Activated CD4-positive, alpha-beta T cell treated with anti-CD3 and anti-CD28 coated beads, Interleukin-2, Interleukin-4, amounts not matched to agents 100 ng/mL and 50 ng/mL, durations not matched to agents 16 hours and 8 hours (primary cell): ENCODE data around the gene CTDP1.
"Not testable (repeated sequence)": the region's sequence is repeated elsewhere in the genome, so short reads cannot be mapped to it uniquely, and the experiment has no call there.

ENCODE experiments used
- DNase-seq: peaks from one replicate; pipeline ENCODE4 v3.0.0-alpha.2; 2020; ENCODE audit warnings: low spot score

CTDP1 gene

GRCh38 chr18:79698668-79699335 lies 19.2 kb downstream of the CTDP1 start:
- DNase-seq = no peak

GRCh38 chr18:79699653-79700052 lies 20.1 kb downstream of the CTDP1 start:
- DNase-seq = no peak

DNA sequence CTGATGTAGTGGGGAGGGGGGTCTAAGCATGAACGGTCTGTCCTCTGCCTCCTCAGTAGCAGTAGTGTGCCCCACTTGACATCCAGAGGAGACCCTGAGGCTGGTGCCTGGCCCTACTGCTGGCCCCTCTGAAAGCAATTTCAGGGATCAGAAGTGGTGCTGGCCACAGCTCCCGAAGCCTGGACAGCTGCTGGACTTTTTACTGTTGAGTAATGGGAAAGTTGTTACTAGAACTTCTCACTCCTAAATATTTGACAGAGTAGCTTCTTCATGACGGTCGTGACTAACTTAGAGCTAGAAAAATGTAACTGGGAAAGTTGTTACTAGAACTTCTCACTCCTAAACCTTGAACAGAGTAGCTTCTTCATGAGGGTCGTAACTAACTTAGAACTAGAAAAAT lies 23.3 kb downstream of the CTDP1 start:
- no peak for DNase-seq

- DNase-seq = no peak
Observed at GRCh38 chr18:79704631-79705030, 25.0 kb downstream of the CTDP1 start.

GRCh38 chr18:79705272-79705671 lies 25.7 kb downstream of the CTDP1 start:
- DNase-seq = no peak

- no peak for DNase-seq
Observed at GRCh38 chr18:79706006-79706405, 26.4 kb downstream of the CTDP1 start.

- DNase-seq = no peak
Observed at GRCh38 chr18:79706658-79707057, 27.1 kb downstream of the CTDP1 start.

- DNase-seq = no peak
Observed at GRCh38 chr18:79707239-79707638, 27.6 kb downstream of the CTDP1 start.

DNA sequence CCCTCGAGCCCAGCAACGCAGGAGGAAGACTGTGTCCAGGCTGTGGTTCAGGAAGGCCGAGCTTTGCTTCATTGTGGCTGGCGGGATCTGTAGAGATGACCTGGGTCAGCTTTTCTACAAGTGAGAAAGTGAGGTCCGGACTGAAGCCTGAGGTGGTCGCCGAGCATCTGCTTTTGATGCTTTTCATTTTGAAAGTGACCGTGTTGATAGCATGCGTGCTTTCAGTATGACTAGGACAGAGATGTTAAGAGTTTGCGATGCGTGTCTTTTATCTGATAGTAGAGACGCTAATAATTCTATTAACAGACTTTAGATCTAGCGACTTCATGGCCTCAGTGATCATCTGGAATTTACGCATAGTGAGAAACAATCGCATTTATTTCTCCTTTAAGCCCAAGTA lies 28.1 kb downstream of the CTDP1 start:
- DNase-seq = no peak

- peak; percentile 24 for DNase-seq
Observed at GRCh38 chr18:79708412-79708811, 28.8 kb downstream of the CTDP1 start.

GRCh38 chr18:79712206-79712857 lies 32.7 kb downstream of the CTDP1 start:
- DNase-seq = no peak

DNA sequence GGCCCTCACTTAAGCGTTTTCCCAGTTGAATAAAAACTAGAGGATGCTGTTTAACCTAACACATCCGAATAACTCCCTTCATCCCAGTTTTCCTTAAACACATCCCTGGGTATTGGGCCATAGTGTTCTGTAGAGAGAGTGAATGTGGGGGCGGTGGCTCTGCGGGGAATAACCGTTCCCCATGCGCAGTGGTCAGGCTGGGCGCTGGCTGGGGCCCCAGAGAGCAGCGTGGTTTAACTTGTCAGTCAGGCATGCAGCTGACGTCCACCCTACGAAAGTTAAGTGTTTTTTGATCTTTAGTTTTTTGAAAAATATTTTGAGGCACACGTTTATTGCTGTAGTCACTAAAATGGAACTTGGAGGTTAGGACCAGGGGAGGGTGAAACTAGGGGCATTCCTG lies 33.7 kb downstream of the CTDP1 start:
- DNase-seq = no peak

DNA sequence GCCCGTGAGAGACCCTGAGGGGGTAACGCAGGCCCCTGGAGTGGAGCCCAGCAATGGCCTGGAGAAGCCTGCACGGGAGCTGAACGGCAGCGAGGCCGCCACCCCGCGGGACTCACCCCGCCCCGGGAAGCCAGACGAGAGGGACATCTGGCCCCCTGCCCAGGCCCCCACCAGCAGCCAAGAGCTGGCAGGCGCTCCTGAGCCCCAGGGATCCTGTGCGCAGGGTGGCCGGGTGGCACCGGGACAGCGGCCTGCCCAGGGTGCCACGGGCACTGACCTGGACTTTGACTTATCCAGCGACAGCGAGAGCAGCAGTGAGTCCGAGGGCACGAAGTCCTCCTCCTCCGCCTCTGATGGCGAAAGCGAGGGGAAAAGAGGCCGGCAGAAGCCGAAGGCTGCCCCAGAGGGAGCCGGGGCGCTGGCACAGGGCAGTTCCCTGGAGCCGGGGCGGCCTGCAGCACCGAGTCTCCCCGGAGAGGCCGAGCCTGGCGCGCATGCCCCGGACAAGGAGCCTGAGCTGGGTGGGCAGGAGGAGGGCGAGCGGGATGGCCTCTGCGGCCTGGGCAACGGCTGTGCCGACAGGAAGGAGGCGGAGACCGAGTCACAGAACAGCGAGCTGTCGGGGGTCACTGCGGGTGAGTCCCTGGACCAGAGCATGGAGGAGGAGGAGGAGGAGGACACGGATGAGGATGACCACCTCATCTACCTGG lies 35.1 kb downstream of the CTDP1 start:
- DNase-seq = no peak

DNA sequence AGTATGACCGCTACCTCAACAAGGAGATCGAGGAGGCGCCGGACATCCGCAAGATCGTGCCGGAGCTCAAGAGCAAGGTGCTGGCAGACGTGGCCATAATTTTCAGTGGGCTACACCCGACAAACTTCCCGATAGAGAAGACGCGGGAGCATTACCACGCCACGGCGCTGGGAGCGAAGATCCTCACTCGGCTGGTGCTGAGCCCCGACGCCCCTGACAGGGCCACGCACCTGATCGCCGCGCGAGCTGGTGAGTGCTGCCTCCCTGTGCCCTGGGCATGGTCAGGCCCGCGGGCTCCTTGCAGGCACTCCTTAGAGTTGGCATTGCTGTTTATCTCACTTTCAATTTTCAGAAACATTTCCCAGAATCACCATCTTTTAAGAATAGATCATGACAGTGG lies 35.7 kb downstream of the CTDP1 start:
- no peak for DNase-seq

- DNase-seq = no peak
Observed at GRCh38 chr18:79717059-79717458, 37.5 kb downstream of the CTDP1 start.

DNA sequence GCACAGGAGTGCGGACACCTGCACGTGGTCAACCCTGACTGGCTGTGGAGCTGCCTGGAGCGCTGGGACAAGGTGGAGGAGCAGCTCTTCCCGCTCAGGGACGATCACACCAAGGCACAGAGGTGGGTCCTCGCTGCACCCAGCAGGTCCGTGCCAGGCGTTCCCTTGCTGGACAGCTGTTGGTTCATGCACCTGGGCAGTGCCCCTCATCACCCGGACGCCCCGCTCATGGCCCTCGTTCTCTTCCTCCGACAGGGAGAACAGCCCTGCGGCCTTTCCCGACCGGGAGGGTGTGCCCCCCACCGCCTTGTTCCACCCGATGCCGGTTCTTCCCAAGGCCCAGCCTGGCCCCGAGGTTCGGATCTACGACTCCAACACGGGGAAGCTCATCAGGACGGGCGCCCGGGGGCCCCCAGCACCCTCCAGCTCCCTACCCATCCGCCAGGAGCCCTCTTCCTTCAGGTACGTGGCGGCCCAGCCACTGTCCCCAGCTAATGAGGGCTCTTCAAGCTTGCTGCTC lies 38.0 kb downstream of the CTDP1 start:
- no peak for DNase-seq

DNA sequence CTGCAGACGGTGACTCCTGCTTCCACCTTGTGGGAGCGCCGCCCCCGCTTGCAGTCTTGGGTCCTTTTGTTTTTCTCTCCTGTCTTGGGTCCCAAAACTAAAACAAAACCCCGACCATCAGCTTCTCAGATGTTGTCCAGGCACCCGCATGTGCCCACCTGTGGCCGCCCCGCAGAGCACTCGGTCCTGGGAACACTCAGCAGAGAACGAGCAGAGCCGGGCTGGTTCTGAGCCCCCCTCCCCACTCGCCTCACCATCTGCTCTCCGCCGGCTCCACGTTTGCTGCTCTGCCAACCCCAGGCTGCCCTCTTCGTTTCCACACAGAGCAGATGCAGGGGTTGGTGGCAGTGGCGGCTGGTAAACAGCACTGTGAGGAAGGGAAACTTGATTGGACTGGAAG lies 38.5 kb downstream of the CTDP1 start:
- DNase-seq = no peak

GRCh38 chr18:79718878-79719477 lies 39.4 kb downstream of the CTDP1 start:
- DNase-seq = no peak

DNA sequence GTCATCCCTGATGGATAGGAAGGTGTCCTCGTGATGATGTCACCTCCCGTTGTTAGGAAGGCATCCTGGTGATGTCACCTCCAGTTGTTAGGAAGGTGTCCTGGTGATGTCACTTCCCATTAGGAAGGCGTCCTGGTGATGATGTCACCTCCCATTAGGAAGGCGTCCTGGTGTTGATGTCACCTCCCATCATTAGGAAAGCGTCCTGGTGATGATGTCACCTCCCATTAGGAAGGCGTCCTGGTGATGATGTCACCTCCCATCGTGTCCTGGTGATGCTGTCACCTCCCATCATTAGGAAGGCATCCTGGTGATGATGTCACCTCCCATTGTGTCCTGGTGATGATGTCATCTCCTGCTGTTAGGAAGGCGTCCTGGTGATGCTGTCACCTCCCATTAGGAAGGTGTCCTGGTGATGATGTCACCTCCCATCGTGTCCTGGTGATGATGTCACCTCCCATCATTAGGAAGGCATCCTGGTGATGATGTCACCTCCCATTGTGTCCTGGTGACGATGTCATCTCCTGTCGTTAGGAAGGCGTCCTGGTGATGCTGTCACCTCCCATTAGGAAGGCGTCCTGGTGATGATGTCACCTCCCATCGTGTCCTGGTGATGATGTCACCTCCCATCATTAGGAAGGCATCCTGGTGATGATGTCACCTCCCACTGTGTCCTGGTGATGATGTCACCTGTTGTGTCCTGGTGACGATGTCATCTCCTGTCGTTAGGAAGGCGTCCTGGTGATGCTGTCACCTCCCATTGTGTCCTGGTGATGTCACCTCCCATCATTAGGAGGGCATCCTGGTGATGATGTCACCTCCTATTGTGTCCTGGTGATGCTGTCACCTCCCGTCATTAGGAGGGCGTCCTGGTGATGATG lies 40.1 kb downstream of the CTDP1 start:
- not testable (repeated sequence) for DNase-seq

DNA sequence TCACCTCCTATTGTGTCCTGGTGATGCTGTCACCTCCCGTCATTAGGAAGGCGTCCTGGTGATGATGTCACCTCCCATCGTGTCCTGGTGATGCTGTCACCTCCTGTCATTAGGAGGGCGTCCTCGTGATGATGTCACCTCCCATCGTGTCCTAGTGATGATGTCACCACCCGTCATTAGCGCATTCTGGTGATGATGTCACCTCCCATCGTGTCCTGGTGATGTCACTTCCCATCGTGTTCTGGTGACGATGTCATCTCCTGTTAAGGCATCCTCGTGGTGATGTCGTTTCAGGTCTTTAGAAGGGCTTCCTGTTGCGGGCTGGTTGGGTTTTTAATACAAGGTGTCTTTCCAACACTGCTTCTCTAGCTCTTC lies 40.7 kb downstream of the CTDP1 start:
- no peak for DNase-seq

GRCh38 chr18:79723036-79723435 lies 43.4 kb downstream of the CTDP1 start:
- DNase-seq = no peak

DNA sequence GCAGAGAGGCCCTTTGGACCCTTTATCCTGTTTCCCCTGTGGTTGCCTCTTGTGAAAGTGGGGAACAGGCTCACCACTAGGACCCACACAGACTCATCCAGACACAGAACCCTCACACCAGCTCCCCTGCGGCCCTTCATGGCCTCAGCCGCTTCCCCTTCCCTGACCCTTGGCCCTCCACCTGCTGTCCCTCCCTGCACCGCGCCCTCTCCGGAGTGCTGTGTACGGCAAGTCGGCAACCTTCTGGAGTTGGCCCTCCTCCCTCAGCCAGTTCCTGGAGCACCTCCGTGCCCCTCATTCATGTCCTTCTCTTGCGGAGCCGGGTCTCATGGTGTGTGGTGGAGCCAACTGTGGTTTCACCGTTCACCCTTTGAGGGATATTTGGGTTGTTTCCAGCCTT lies 44.0 kb downstream of the CTDP1 start:
- no peak for DNase-seq
